GM23248 (cell line): ENCODE results near the gene PERCC1. TPM values are rescaled to one million over a fixed set of nuclear protein-coding genes. Genes with fewer than 3 reads are reported as not detected.

Source experiments
- DNase-seq: peaks from one replicate; pipeline ENCODE4 v3.0.0-alpha.2; 2015
- H2AFZ ChIP-seq: fragments of 200-600 bp; sonication (generic); 2 replicates; pipeline ENCODE4 v1.6.1; 2016; ENCODE audit warnings: antibody characterized with exemption
- H3F3A ChIP-seq: fragments of 200-600 bp; sonication (generic); 2 replicates; pipeline ENCODE4 v1.6.1; 2016; ENCODE audit warnings: mild to moderate bottlenecking, antibody characterized with exemption, mixed run types; ENCODE audit not compliant: insufficient read depth
- H3K27ac ChIP-seq: fragments of 200-600 bp; sonication (generic); 2 replicates; pipeline ENCODE4 v1.5.1; 2016; ENCODE audit warnings: mild to moderate bottlenecking
- H3K27me3 ChIP-seq: fragments of 200-600 bp; sonication (generic); replicated peaks from 2 replicates; pipeline ENCODE4 v1.6.1; 2016; ENCODE audit warnings: mild to moderate bottlenecking; ENCODE audit not compliant: insufficient read depth
- H3K36me3 ChIP-seq: fragments of 200-600 bp; sonication (generic); 2 replicates; pipeline ENCODE4 v1.6.1; 2016; ENCODE audit warnings: low read depth, mild to moderate bottlenecking
- H3K4me1 ChIP-seq: fragments of 200-600 bp; sonication (generic); 2 replicates; pipeline ENCODE4 v1.6.1; 2016; ENCODE audit warnings: mild to moderate bottlenecking; ENCODE audit not compliant: insufficient read depth
- H3K4me2 ChIP-seq: fragments of 200-600 bp; sonication (generic); one replicate; pipeline ENCODE4 v1.6.1; 2016; ENCODE audit warnings: mild to moderate bottlenecking; ENCODE audit not compliant: unreplicated experiment
- H3K4me3 ChIP-seq: fragments of 200-600 bp; sonication (generic); 2 replicates; pipeline ENCODE4 v1.5.1; 2016; ENCODE audit warnings: mild to moderate bottlenecking
- H3K79me2 ChIP-seq: fragments of 200-600 bp; sonication (generic); 2 replicates; pipeline ENCODE4 v1.6.1; 2016; ENCODE audit warnings: mild to moderate bottlenecking; ENCODE audit not compliant: insufficient read depth
- H3K9ac ChIP-seq: fragments of 200-600 bp; sonication (generic); 2 replicates; pipeline ENCODE4 v1.6.1; 2016; ENCODE audit warnings: mild to moderate bottlenecking
- H3K9me2 ChIP-seq: fragments of 200-600 bp; sonication (generic); 2 replicates; pipeline ENCODE4 v1.6.1; 2016; ENCODE audit warnings: mixed run types, mild to moderate bottlenecking, moderate library complexity; ENCODE audit not compliant: insufficient read depth
- H3K9me3 ChIP-seq: fragments of 200-600 bp; sonication (generic); one replicate; pipeline ENCODE4 v1.6.1; 2017; ENCODE audit warnings: low read depth
- H4K20me1 ChIP-seq: fragments of 200-600 bp; sonication (generic); 2 replicates; pipeline ENCODE4 v1.6.0; 2016; ENCODE audit not compliant: insufficient read depth
- EZH2 ChIP-seq: fragments of 200-600 bp; sonication (generic); IDR thresholded peaks from 2 replicates; pipeline ENCODE4 v1.6.1; 2018; ENCODE audit warnings: antibody characterized with exemption, mild to moderate bottlenecking; ENCODE audit not compliant: insufficient read depth, poor library complexity, severe bottlenecking
- EZH2phosphoT487 ChIP-seq: fragments of 200-600 bp; sonication (generic); IDR thresholded peaks from 2 replicates; pipeline ENCODE4 v1.6.1; 2018; ENCODE audit warnings: antibody characterized with exemption, moderate library complexity, mild to moderate bottlenecking, low read depth; ENCODE audit not compliant: insufficient read depth
- WGBS, 2 experiments: methylation state at CpG; one replicate each; pipeline ENCODE4 v1.1.6; 2015 to 2017; ENCODE audit warnings: low lambda C conversion rate in 2 of 2, low coverage in 1 of 2; ENCODE audit errors: missing lambda C conversion rate in 2 of 2; 5-methylcytosine and 5-hydroxymethylcytosine counted together
- in situ Hi-C: fragments of 300-500 bp; cut with MboI; formaldehyde crosslinking; loops from 2 replicates; pipeline ENCODE4 v1.15.0; 2020
- polyA plus RNA-seq: library from polyadenylated mRNA; unstranded; fragments of >200 nt; fragmentation: Nextera tagmentation; extraction: Ambion mirVana; gene quantifications from 2 replicates; pipeline ENCODE4 v1.2.1, GENCODE V29; 2016
- total RNA-seq: library from RNA; depleted of rRNA; stranded (reverse); fragments of >200 nt; shearing (Covaris generic); gene quantifications from 2 replicates; pipeline ENCODE4 v1.2.3, GENCODE V29; 2014

Gene PERCC1
- total and polyA plus RNA-seq, 2 experiments from 2014 or later: not detected

GRCh38 chr16:1458977-1459341 lies 28.1 kb downstream of the PERCC1 start:
- Histone ChIP-seq H3K4me2 (no peak overlapping the region), H3K27me3 (no peaks in the 10 kb centered on the region), H3K4me3 (no peak overlapping the region), H2AFZ (no peak overlapping the region), H3K27ac (no peak overlapping the region), H3K9me2 (no peaks in the 10 kb centered on the region), H4K20me1 (no peaks in the 10 kb centered on the region), H3F3A (no peaks in the 10 kb centered on the region), H3K9ac (no peak overlapping the region), H3K79me2 (no peaks in the 10 kb centered on the region), H3K9me3 (no peaks in the 10 kb centered on the region), H3K36me3 (no peaks in the 10 kb centered on the region), H3K4me1 (no peaks in the 10 kb centered on the region)
- no peak for DNase-seq
- in situ Hi-C loops: no loop called here
- TF ChIP-seq EZH2phosphoT487: no peak
- no peak for TF ChIP-seq EZH2
- WGBS, 2 experiments: 83 to 89% methylated on average over 12 to 14 of the region's 14 CpGs

- in situ Hi-C loops: no loop called here
- 84 to 89% methylated on average over 9 to 10 of the region's 10 CpGs for WGBS, 2 experiments
- no peaks in the 10 kb centered on the region for H4K20me1 ChIP-seq
Measured at GRCh38 chr16:1459967-1460366, 29.1 kb downstream of the PERCC1 start.

GRCh38 chr16:1460602-1461138 lies 29.8 kb downstream of the PERCC1 start:
- H3K9me3 ChIP-seq: no peaks in the 10 kb centered on the region
- no peak overlapping the region for H3K9ac ChIP-seq
- in situ Hi-C loops: no loop called here
- no peak overlapping the region for H2AFZ ChIP-seq
- H3K4me1 ChIP-seq: no peaks in the 10 kb centered on the region
- H3K4me2 ChIP-seq: no peak overlapping the region
- no peaks in the 10 kb centered on the region for H3K9me2 ChIP-seq
- H4K20me1 ChIP-seq: no peaks in the 10 kb centered on the region
- H3K79me2 ChIP-seq: no peaks in the 10 kb centered on the region
- DNase-seq: no peak
- WGBS, 2 experiments: 95 to 96% methylated on average over 29 to 30 of the region's 30 CpGs
- no peak overlapping the region for H3K4me3 ChIP-seq
- H3K27me3 ChIP-seq: no peaks in the 10 kb centered on the region
- no peak overlapping the region for H3K27ac ChIP-seq
- TF ChIP-seq EZH2phosphoT487 (no peak), EZH2 (no peak)
- no peaks in the 10 kb centered on the region for H3K36me3 ChIP-seq
- H3F3A ChIP-seq: no peaks in the 10 kb centered on the region

More at GRCh38 chr16:1459967-1460366, 29.1 kb downstream of the PERCC1 start:
- H3F3A ChIP-seq: no peaks in the 10 kb centered on the region
- no peak overlapping the region for H3K9ac ChIP-seq
- H3K4me1 ChIP-seq: no peaks in the 10 kb centered on the region
- H3K9me2 ChIP-seq: no peaks in the 10 kb centered on the region
- no peaks in the 10 kb centered on the region for H3K9me3 ChIP-seq
- H3K27me3 ChIP-seq: no peaks in the 10 kb centered on the region
- H3K4me3 ChIP-seq: no peak overlapping the region
- no peak for TF ChIP-seq EZH2
- TF ChIP-seq EZH2phosphoT487: no peak
- H3K36me3 ChIP-seq: no peaks in the 10 kb centered on the region
- H3K4me2 ChIP-seq: no peak overlapping the region
- no peak overlapping the region for H2AFZ ChIP-seq
- no peak for DNase-seq
- H3K79me2 ChIP-seq: no peaks in the 10 kb centered on the region
- H3K27ac ChIP-seq: no peak overlapping the region

GRCh38 chr16:1461146-1461545 lies 30.3 kb downstream of the PERCC1 start:
- H3K9ac ChIP-seq: no peak overlapping the region
- H3K27me3 ChIP-seq: no peaks in the 10 kb centered on the region
- TF ChIP-seq EZH2phosphoT487 (no peak), EZH2 (no peak)
- WGBS, 2 experiments: 85 to 87% methylated on average over 19 to 24 of the region's 24 CpGs
- H3K36me3 ChIP-seq: no peaks in the 10 kb centered on the region
- no peaks in the 10 kb centered on the region for H3K9me2 ChIP-seq
- in situ Hi-C loops: no loop called here
- no peak overlapping the region for H3K27ac ChIP-seq
- no peaks in the 10 kb centered on the region for H3K4me1 ChIP-seq
- no peaks in the 10 kb centered on the region for H3K9me3 ChIP-seq
- H3K4me3 ChIP-seq: no peak overlapping the region
- no peak for DNase-seq
- H3K79me2 ChIP-seq: no peaks in the 10 kb centered on the region
- H4K20me1 ChIP-seq: no peaks in the 10 kb centered on the region
- no peak overlapping the region for H3K4me2 ChIP-seq
- H3F3A ChIP-seq: no peaks in the 10 kb centered on the region
- H2AFZ ChIP-seq: no peak overlapping the region
